K562 (cell line): ENCODE results near the gene AIRE. TPM values are rescaled to one million over a fixed set of nuclear protein-coding genes. Genes with fewer than 3 reads are reported as not detected.

Experiments used
- FOXP1 ChIP-seq: sonication (generic); formaldehyde crosslinking; IDR thresholded peaks from 2 replicates; pipeline ENCODE4 v1.8.0; 2022; ENCODE audit warnings: mild to moderate bottlenecking, missing genetic modification reagents
- HOMEZ ChIP-seq: fragments of 250-450 bp; sonication (Bioruptor Pico); IDR thresholded peaks from 2 replicates; pipeline ENCODE4 v1.4.0; 2020; ENCODE audit warnings: mild to moderate bottlenecking, moderate library complexity
- NFE2 ChIP-seq: IDR thresholded peaks from 2 replicates; pipeline ENCODE4 v1.6.1; 2014; ENCODE audit warnings: antibody characterized with exemption, low read depth
- NFIX ChIP-seq: fragments of 250-450 bp; sonication (Bioruptor Pico); IDR thresholded peaks from 2 replicates; pipeline ENCODE4 v1.4.0; 2020; ENCODE audit warnings: low read depth, mild to moderate bottlenecking, moderate library complexity
- PHB ChIP-seq: fragments of 250-450 bp; sonication (Bioruptor Pico); IDR thresholded peaks from 2 replicates; pipeline ENCODE4 v1.5.0; 2021
- PTRF ChIP-seq: fragments of 450-650 bp; IDR thresholded peaks from 2 replicates; pipeline ENCODE4 v1.6.1; 2016; ENCODE audit warnings: mild to moderate bottlenecking, missing genetic modification characterization, missing compliant biosample characterization
- SMC3 ChIP-seq: conservative IDR thresholded peaks from 2 replicates; pipeline ENCODE4 v1.6.1; 2011; ENCODE audit warnings: low read depth, low read length, improper control_type of control experiment; ENCODE audit not compliant: insufficient read depth
- TCF3 ChIP-seq: sonication (generic); formaldehyde crosslinking; IDR thresholded peaks from 2 replicates; pipeline ENCODE4 v1.4.0; 2020; ENCODE audit warnings: mild to moderate bottlenecking, missing genetic modification reagents
- TEAD2 ChIP-seq: fragments of 450-650 bp; IDR thresholded peaks from 2 replicates; pipeline ENCODE4 v1.6.1; 2016; ENCODE audit warnings: missing genetic modification characterization, control low read depth, missing compliant biosample characterization
- ZBTB40 ChIP-seq, 2 experiments: fragments of 450-650 bp in 1 of 2; sonication (generic) in 1 of 2; formaldehyde crosslinking in 1 of 2; IDR thresholded peaks; 2 replicates each; pipeline versions ENCODE4 v1.7.1 to v1.9.0; 2016 to 2022; ENCODE audit warnings: inconsistent platforms in 1 of 2, mild to moderate bottlenecking in 1 of 2, missing genetic modification reagents in 1 of 2
- ZBTB7A ChIP-seq: IDR thresholded peaks from 2 replicates; pipeline ENCODE4 v1.6.1; 2011; ENCODE audit warnings: low read depth, mild to moderate bottlenecking, low read length, moderate library complexity, borderline replicate concordance; ENCODE audit not compliant: control insufficient read depth
- ZNF124 ChIP-seq: sonication (generic); formaldehyde crosslinking; IDR thresholded peaks from 2 replicates; pipeline ENCODE4 v1.8.1; 2022; ENCODE audit warnings: missing genetic modification reagents
- ZNF175 ChIP-seq: fragments of 200-800 bp; sonication (Bioruptor generic); IDR thresholded peaks from 2 replicates; pipeline ENCODE4 v1.6.1; 2016; ENCODE audit warnings: low read depth, mild to moderate bottlenecking, missing genetic modification characterization, missing compliant biosample characterization
- ZNF217 ChIP-seq: sonication (generic); formaldehyde crosslinking; IDR thresholded peaks from 2 replicates; pipeline ENCODE4 v1.8.0; 2022; ENCODE audit warnings: mild to moderate bottlenecking, missing genetic modification reagents
- ZNF589 ChIP-seq: fragments of 200-800 bp; sonication (Bioruptor generic); IDR thresholded peaks from 2 replicates; pipeline ENCODE4 v1.6.1; 2016; ENCODE audit warnings: low read depth, missing genetic modification characterization, missing compliant biosample characterization
- ZNF75A ChIP-seq: fragments of 450-650 bp; formaldehyde crosslinking; IDR thresholded peaks from 2 replicates; pipeline ENCODE4 v1.4.0; 2020; ENCODE audit warnings: mild to moderate bottlenecking
- ZNF76 ChIP-seq: fragments of 250-450 bp; sonication (Bioruptor Pico); IDR thresholded peaks from 2 replicates; pipeline ENCODE4 v1.4.0; 2020; ENCODE audit warnings: mild to moderate bottlenecking, moderate library complexity, borderline replicate concordance
- polyA plus RNA-seq, 8 experiments: library from polyadenylated mRNA; depleted of rRNA in 4 of 8; stranded (reverse) in 5 of 8; unstranded in 3 of 8; fragments of >200 nt; fragmentation: Nextera tagmentation in 2 of 8; fragmentation: Illumina TruSeq in 1 of 8; extraction: Ambion mirVana in 2 of 8; extraction: Trizol in 1 of 8; gene quantifications; 2 replicates each; pipeline versions ENCODE4 v1.2.1 to v1.2.3, GENCODE V29; 2011 to 2014; ENCODE audit warnings: inconsistent platforms in 1 of 8, missing spikeins in 1 of 8
- total RNA-seq, 7 experiments: library from RNA; depleted of rRNA in 6 of 7; stranded (reverse); fragments of >200 nt in 6 of 7; fragmentation: Illumina TruSeq in 2 of 7; extraction: Trizol in 2 of 7; gene quantifications; 2 replicates each; pipeline versions ENCODE4 v1.2.1 to v1.2.3, GENCODE V29; 2011 to 2021; ENCODE audit warnings: low replicate concordance in 1 of 7

The AIRE gene
- total and polyA plus RNA-seq, 9 of the 15 experiments (the other 6 are each of a cell fraction or from before 2014, with no cell fraction given) = 0.01 TPM; not detected in 8

GRCh38 chr21:44337941-44338895 lies 52.5 kb downstream of the AIRE start (continued):
- TF ChIP-seq ZNF175 (CRISPR knock-in tag) = no peak
- no peak for TF ChIP-seq TEAD2
- peak; percentile 93 for TF ChIP-seq ZBTB7A
- TF ChIP-seq PTRF = no peak
- TF ChIP-seq SMC3 = 0 out of 2 replicates have a peak, but pooled peaks have one; percentile 34
- no peak for TF ChIP-seq ZNF124
- TF ChIP-seq ZBTB40 (IDR thresholded peaks at IDR 0.05) = no peak
- TF ChIP-seq ZBTB40 (CRISPR knock-in tag; IDR thresholded peaks at IDR 0.05) = no peak
- TF ChIP-seq TCF3 (CRISPR knock-in tag) = no peak
- no peak for TF ChIP-seq FOXP1 (CRISPR knock-in tag)
- TF ChIP-seq ZNF217 (CRISPR knock-in tag) = no peak
- TF ChIP-seq ZNF589 (CRISPR knock-in tag) = no peak
- peak; percentile 81; the same call in 1 of the 2 replicates for TF ChIP-seq HOMEZ
- TF ChIP-seq NFE2 = 0 out of 2 replicates have a peak, but pooled peaks have one; percentile 4
- TF ChIP-seq ZNF75A (CRISPR knock-in tag) = no peak
- 0 out of 2 replicates have a peak, but pooled peaks have one; percentile 15 for TF ChIP-seq ZNF76 (CRISPR knock-in tag)
- 0 out of 2 replicates have a peak, but pooled peaks have one; percentile 63 for TF ChIP-seq PHB (CRISPR knock-in tag)
- TF ChIP-seq NFIX (CRISPR knock-in tag) = no peak
